ENCODE results near the gene ARHGAP6.

The ARHGAP6 gene

GRCh38 chrX:11566173-11566572 lies 99.5 kb downstream of the ARHGAP6 start:
- Histone ChIP-seq H3K36me3 (ENCODE audit: control insufficient read depth, insufficient read depth, low read length) (no peaks in the 10 kb centered on the region), H3K4me3 (replicated peaks; ENCODE audit: low read depth, low read length) (no peak overlapping the region), H3K27me3 (replicated peaks; ENCODE audit: control insufficient read depth, insufficient read depth, low read length) (no peaks in the 10 kb centered on the region)
- no peak for DNase-seq (ENCODE audit: extremely low read depth, insufficient read length)
- TF ChIP-seq CTCF (IDR thresholded peaks at IDR 0.05; ENCODE audit: insufficient read depth, low read length, poor library complexity, severe bottlenecking): no peak

- Histone ChIP-seq H3K4me3 (replicated peaks; ENCODE audit: low read depth, low read length) (no peak overlapping the region), H3K27me3 (replicated peaks; ENCODE audit: control insufficient read depth, insufficient read depth, low read length) (no peaks in the 10 kb centered on the region), H3K36me3 (ENCODE audit: control insufficient read depth, insufficient read depth, low read length) (no peaks in the 10 kb centered on the region)
- no peak for DNase-seq (ENCODE audit: extremely low read depth, insufficient read length)
- no peak for TF ChIP-seq CTCF (IDR thresholded peaks at IDR 0.05; ENCODE audit: insufficient read depth, low read length, poor library complexity, severe bottlenecking)
Observed at GRCh38 chrX:11564546-11564945, 101.2 kb downstream of the ARHGAP6 start.

GRCh38 chrX:11562570-11562969 lies 103.2 kb downstream of the ARHGAP6 start:
- TF ChIP-seq CTCF (IDR thresholded peaks at IDR 0.05; ENCODE audit: insufficient read depth, low read length, poor library complexity, severe bottlenecking): no peak
- DNase-seq (ENCODE audit: extremely low read depth, insufficient read length): no peak
- Histone ChIP-seq H3K4me3 (replicated peaks; ENCODE audit: low read depth, low read length) (no peak overlapping the region), H3K36me3 (ENCODE audit: control insufficient read depth, insufficient read depth, low read length) (no peaks in the 10 kb centered on the region), H3K27me3 (replicated peaks; ENCODE audit: control insufficient read depth, insufficient read depth, low read length) (no peaks in the 10 kb centered on the region)

GRCh38 chrX:11558972-11559371 lies 106.7 kb downstream of the ARHGAP6 start:
- no peaks in the 10 kb centered on the region for H3K27me3 ChIP-seq (replicated peaks; ENCODE audit: control insufficient read depth, insufficient read depth, low read length)
- peak; percentile 64 for TF ChIP-seq CTCF (IDR thresholded peaks at IDR 0.05; ENCODE audit: insufficient read depth, low read length, poor library complexity, severe bottlenecking)
- DNase-seq (ENCODE audit: extremely low read depth, insufficient read length): no peak

GRCh38 chrX:11557120-11557519 lies 108.6 kb downstream of the ARHGAP6 start:
- Histone ChIP-seq H3K27me3 (replicated peaks; ENCODE audit: control insufficient read depth, insufficient read depth, low read length) (no peaks in the 10 kb centered on the region), H3K4me3 (replicated peaks; ENCODE audit: low read depth, low read length) (no peak overlapping the region), H3K36me3 (ENCODE audit: control insufficient read depth, insufficient read depth, low read length) (no peaks in the 10 kb centered on the region)
- no peak for DNase-seq (ENCODE audit: extremely low read depth, insufficient read length)
- no peak for TF ChIP-seq CTCF (IDR thresholded peaks at IDR 0.05; ENCODE audit: insufficient read depth, low read length, poor library complexity, severe bottlenecking)

More at GRCh38 chrX:11558972-11559371, 106.7 kb downstream of the ARHGAP6 start:
- Histone ChIP-seq H3K36me3 (ENCODE audit: control insufficient read depth, insufficient read depth, low read length) (no peaks in the 10 kb centered on the region), H3K4me3 (replicated peaks; ENCODE audit: low read depth, low read length) (no peak overlapping the region)

- DNase-seq (ENCODE audit: extremely low read depth, insufficient read length): no peak
Observed at GRCh38 chrX:11555759-11556158, 110.0 kb downstream of the ARHGAP6 start.

More at GRCh38 chrX:11555759-11556158, 110.0 kb downstream of the ARHGAP6 start:
- Histone ChIP-seq H3K27me3 (replicated peaks; ENCODE audit: control insufficient read depth, insufficient read depth, low read length) (no peaks in the 10 kb centered on the region), H3K36me3 (ENCODE audit: control insufficient read depth, insufficient read depth, low read length) (no peaks in the 10 kb centered on the region), H3K4me3 (replicated peaks; ENCODE audit: low read depth, low read length) (no peak overlapping the region)
- TF ChIP-seq CTCF (IDR thresholded peaks at IDR 0.05; ENCODE audit: insufficient read depth, low read length, poor library complexity, severe bottlenecking): no peak

All from GM06990 (cell line).